ENCODE measurements around the gene TTI1. TPM values are rescaled to one million over a fixed set of nuclear protein-coding genes. Genes with fewer than 3 reads are reported as not detected.

TTI1 gene
- total RNA-seq, 1 experiment from 2014 or later: 26.9 TPM

GRCh38 chr20:37976887-37977286, 56.4 kb downstream of the TTI1 start:
- Histone ChIP-seq H3K27ac (ENCODE audit: low read depth, low read length) (no peak overlapping the region), H3K9ac (ENCODE audit: low read length) (no peak overlapping the region), H3K36me3 (ENCODE audit: control insufficient read depth in 1 of 2, insufficient read depth in 2 of 2, low read length in 2 of 2) (peaks cover 0 to 6% of the 10 kb centered on the region in 2 experiments; a peak in 1 of 4 replicates), H3K9me3 (ENCODE audit: control insufficient read depth in 1 of 2, insufficient read depth in 1 of 2, low read depth in 1 of 2, low read length in 2 of 2) (no peaks in the 10 kb centered on the region), H4K20me1 (ENCODE audit: insufficient read depth) (no peaks in the 10 kb centered on the region), H3K4me1 (ENCODE audit: control insufficient read depth in 1 of 2, insufficient read depth in 2 of 2, low read length in 2 of 2) (no peaks in the 10 kb centered on the region), H3K79me2 (ENCODE audit: insufficient read depth, low read length) (no peaks in the 10 kb centered on the region), H3K4me2 (ENCODE audit: low read length) (no peak overlapping the region), H3K4me3 (replicated peaks in 1 of 2; ENCODE audit: low read depth in 1 of 2, low read length in 2 of 2) (no peak overlapping the region), H3K27me3 (ENCODE audit: insufficient read depth, low read length) (no peaks in the 10 kb centered on the region), H2AFZ (ENCODE audit: low read depth, low read length, poor library complexity, severe bottlenecking) (no peak overlapping the region), H3K9me2 (ENCODE audit: insufficient read depth) (no peaks in the 10 kb centered on the region)
- ChIA-PET CTCF (no interaction called here), RAD21 (ENCODE audit: low non-redundant PET in 1 of 2, low total read pairs in 2 of 2, uncharacterized antibody in 2 of 2, unreplicated experiment in 2 of 2) (no interaction called here), POLR2A (no interaction called here)
- TF ChIP-seq CEBPB (IDR thresholded peaks at IDR 0.05; ENCODE audit: low read depth): no peak
- no peak for TF ChIP-seq ZNF274 (IDR thresholded peaks at IDR 0.05; ENCODE audit: low read depth, low read length)
- TF ChIP-seq ZFX (IDR thresholded peaks at IDR 0.05): no peak
- no peak for TF ChIP-seq ELF1 (IDR thresholded peaks at IDR 0.05; ENCODE audit: borderline replicate concordance, low read depth)
- no peak for TF ChIP-seq CBX3 (IDR thresholded peaks at IDR 0.05; ENCODE audit: low read depth)
- no peak for TF ChIP-seq SRF (IDR thresholded peaks at IDR 0.05; ENCODE audit: low read depth)
- TF ChIP-seq JUND (IDR thresholded peaks at IDR 0.05): no peak
- TF ChIP-seq SIN3A (IDR thresholded peaks at IDR 0.05; ENCODE audit: low read depth): no peak
- TF ChIP-seq EZH2phosphoT487 (IDR thresholded peaks at IDR 0.05; ENCODE audit: borderline replicate concordance): no peak
- TF ChIP-seq MAX (IDR thresholded peaks at IDR 0.05): no peak
- TF ChIP-seq ZBTB33 (IDR thresholded peaks at IDR 0.05; ENCODE audit: extremely low read depth, insufficient replicate concordance, low read length): no peak
- TF ChIP-seq YY1 (IDR thresholded peaks at IDR 0.05; ENCODE audit: extremely low read depth, insufficient replicate concordance, low read depth, low read length): no peak
- no peak for TF ChIP-seq CTCF (IDR thresholded peaks at IDR 0.05 in 2 of 3, conservative IDR thresholded peaks at IDR 0.05 in 1 of 3; ENCODE audit: borderline replicate concordance in 1 of 3, insufficient read depth in 1 of 3, low read depth in 2 of 3, low read length in 2 of 3)
- TF ChIP-seq POLR2A (IDR thresholded peaks at IDR 0.05; ENCODE audit: borderline replicate concordance, extremely low read depth, insufficient read depth, insufficient read length): no peak
- no peak for TF ChIP-seq SP1 (IDR thresholded peaks at IDR 0.05; ENCODE audit: low read depth)
- no peak for TF ChIP-seq TCF7L2 (IDR thresholded peaks at IDR 0.05; ENCODE audit: borderline replicate concordance, extremely low read depth, insufficient read depth, insufficient read length)
- TF ChIP-seq REST (IDR thresholded peaks at IDR 0.05; ENCODE audit: low read depth): no peak
- BruUV-seq (replicated peaks): no TSS peak
- no peak for ATAC-seq
- intact Hi-C loops (cut with micrococcal nuclease): no loop called here
- DNase-seq (ENCODE audit: low read depth, low spot score): no peak
